Hepatocyte (in vitro differentiated cells): ENCODE results near the gene CDCP1. TPM values are rescaled to one million over a fixed set of nuclear protein-coding genes. Genes with fewer than 3 reads are reported as not detected.

Experiments used
- DNase-seq: peaks from one replicate; pipeline ENCODE4 v3.0.0-alpha.2; 2016; ENCODE audit warnings: low spot score
- H2AFZ ChIP-seq: fragments of 200-600 bp; sonication (generic); 2 replicates; pipeline ENCODE4 v1.6.0; 2016; ENCODE audit warnings: antibody characterized with exemption, mild to moderate bottlenecking
- H3K27ac ChIP-seq: fragments of 200-600 bp; sonication (generic); 2 replicates; pipeline ENCODE4 v1.5.1; 2016; ENCODE audit warnings: mild to moderate bottlenecking
- H3K27me3 ChIP-seq: fragments of 200-600 bp; sonication (generic); 2 replicates; pipeline ENCODE4 v1.6.1; 2016
- H3K36me3 ChIP-seq: fragments of 200-600 bp; sonication (generic); replicated peaks from 2 replicates; pipeline ENCODE4 v1.5.1; 2016; ENCODE audit warnings: low read depth; ENCODE audit not compliant: insufficient read depth
- H3K4me1 ChIP-seq: fragments of 200-600 bp; sonication (generic); 2 replicates; pipeline ENCODE4 v1.5.1; 2016; ENCODE audit warnings: mild to moderate bottlenecking, moderate library complexity; ENCODE audit not compliant: insufficient read depth
- H3K4me2 ChIP-seq: fragments of 200-600 bp; sonication (generic); 2 replicates; pipeline ENCODE4 v1.6.0; 2016
- H3K4me3 ChIP-seq: fragments of 200-600 bp; sonication (generic); 2 replicates; pipeline ENCODE4 v1.5.1; 2016; ENCODE audit warnings: mild to moderate bottlenecking
- H3K79me2 ChIP-seq: fragments of 200-600 bp; sonication (generic); 2 replicates; pipeline ENCODE4 v1.6.0; 2017; ENCODE audit warnings: mild to moderate bottlenecking
- H3K9me2 ChIP-seq: fragments of 200-600 bp; sonication (generic); replicated peaks from 2 replicates; pipeline ENCODE4 v1.6.0; 2017; ENCODE audit warnings: mild to moderate bottlenecking; ENCODE audit not compliant: insufficient read depth
- H3K9me3 ChIP-seq: fragments of 200-600 bp; sonication (generic); 2 replicates; pipeline ENCODE4 v1.5.1; 2016; ENCODE audit warnings: low read depth, mild to moderate bottlenecking
- H4K20me1 ChIP-seq: fragments of 200-600 bp; sonication (generic); 2 replicates; pipeline ENCODE4 v1.6.0; 2016; ENCODE audit warnings: mild to moderate bottlenecking; ENCODE audit not compliant: insufficient read depth, poor library complexity, severe bottlenecking
- CTCF ChIP-seq: fragments of 200-600 bp; sonication (generic); IDR thresholded peaks from 2 replicates; pipeline ENCODE4 v1.5.1; 2016; ENCODE audit warnings: antibody characterized with exemption, mild to moderate bottlenecking; ENCODE audit not compliant: poor library complexity
- EZH2 ChIP-seq: fragments of 200-600 bp; sonication (generic); IDR thresholded peaks from 2 replicates; pipeline ENCODE4 v1.6.1; 2016; ENCODE audit warnings: antibody characterized with exemption, mild to moderate bottlenecking, borderline replicate concordance
- EZH2phosphoT487 ChIP-seq: fragments of 200-600 bp; sonication (generic); IDR thresholded peaks from one replicate; pipeline ENCODE4 v1.6.1; 2018; ENCODE audit warnings: antibody characterized with exemption, mild to moderate bottlenecking, low read depth, moderate library complexity; ENCODE audit not compliant: unreplicated experiment, severe bottlenecking
- WGBS: methylation state at CpG from one replicate; pipeline ENCODE4 v1.1.6; 2016; ENCODE audit warnings: low lambda C conversion rate; ENCODE audit errors: missing lambda C conversion rate; 5-methylcytosine and 5-hydroxymethylcytosine counted together
- polyA plus RNA-seq: library from polyadenylated mRNA; unstranded; fragments of >200 nt; fragmentation: Nextera tagmentation; extraction: Ambion mirVana; gene quantifications from 2 replicates; pipeline ENCODE4 v1.2.1, GENCODE V29; 2016
- total RNA-seq: library from RNA; depleted of rRNA; stranded (reverse); fragments of >200 nt; gene quantifications from 2 replicates; pipeline ENCODE4 v1.2.3, GENCODE V29; 2014

The CDCP1 gene
- total and polyA plus RNA-seq, 2 experiments from 2014 or later: 4.8 to 7.0 TPM

- Histone ChIP-seq H3K36me3 (no peaks in the 10 kb centered on the region), H2AFZ (no peak overlapping the region), H3K9me3 (no peaks in the 10 kb centered on the region), H3K27ac (no peak overlapping the region), H3K4me3 (no peak overlapping the region), H3K4me2 (no peak overlapping the region), H3K9me2 (no peaks in the 10 kb centered on the region), H3K27me3 (no peaks in the 10 kb centered on the region), H3K79me2 (no peaks in the 10 kb centered on the region), H3K4me1 (peaks cover 18% of the 10 kb centered on the region), H4K20me1 (no peaks in the 10 kb centered on the region)
- TF ChIP-seq EZH2phosphoT487: no peak
- no peak for TF ChIP-seq CTCF
- TF ChIP-seq EZH2: no peak
- 58% methylated on average over 1 of the region's 1 CpG for WGBS
- no peak for DNase-seq
These were observed 10.2 kb downstream of the CDCP1 start for GRCh38 chr3:45135959-45136358.

GRCh38 chr3:45134758-45135521 is 11.2 kb downstream of the CDCP1 start:
- Histone ChIP-seq H3K27me3 (no peaks in the 10 kb centered on the region), H3K36me3 (no peaks in the 10 kb centered on the region), H3K27ac (no peak overlapping the region), H3K9me2 (no peaks in the 10 kb centered on the region), H4K20me1 (no peaks in the 10 kb centered on the region), H3K4me1 (peaks cover 18% of the 10 kb centered on the region), H3K79me2 (no peaks in the 10 kb centered on the region), H3K4me2 (no peak overlapping the region), H3K9me3 (no peaks in the 10 kb centered on the region), H3K4me3 (no peak overlapping the region), H2AFZ (no peak overlapping the region)
- 90% methylated on average over 5 of the region's 5 CpGs for WGBS
- TF ChIP-seq EZH2phosphoT487 (no peak), CTCF (no peak), EZH2 (no peak)
- DNase-seq: no peak

- Histone ChIP-seq H3K27ac (no peak overlapping the region), H3K9me3 (no peaks in the 10 kb centered on the region), H2AFZ (no peak overlapping the region), H3K9me2 (no peaks in the 10 kb centered on the region), H3K79me2 (no peaks in the 10 kb centered on the region), H3K4me2 (no peak overlapping the region), H4K20me1 (no peaks in the 10 kb centered on the region), H3K27me3 (no peaks in the 10 kb centered on the region), H3K36me3 (no peaks in the 10 kb centered on the region), H3K4me3 (no peak overlapping the region), H3K4me1 (peaks cover 11% of the 10 kb centered on the region)
- DNase-seq: no peak
- 89% methylated on average over 5 of the region's 5 CpGs for WGBS
- TF ChIP-seq EZH2phosphoT487 (no peak), CTCF (no peak), EZH2 (no peak)
These were observed 13.5 kb downstream of the CDCP1 start for GRCh38 chr3:45132568-45133211.
